HL-60/S4 treated with phorbol 12-myristate 13-acetate at 8.2 ng/mL for 4 days and 3 days (cell line): Measurements from ENCODE around the gene ZSCAN30.

Experiments
- in situ Hi-C: fragments of 300-500 bp; cut with MboI; formaldehyde crosslinking; loops from 2 replicates; pipeline ENCODE4 v1.15.0; 2022; ENCODE audit warnings: low sequenced_read_pairs

Gene ZSCAN30

GRCh38 chr18:35282353-35282752 is 7.7 kb downstream of the ZSCAN30 start:
- in situ Hi-C loops: no loop called here

- in situ Hi-C loops: no loop called here
Observed at GRCh38 chr18:35278969-35279368, 11.1 kb downstream of the ZSCAN30 start.

- in situ Hi-C loops: no loop called here
Observed at GRCh38 chr18:35278085-35278484, 11.9 kb downstream of the ZSCAN30 start.

DNA sequence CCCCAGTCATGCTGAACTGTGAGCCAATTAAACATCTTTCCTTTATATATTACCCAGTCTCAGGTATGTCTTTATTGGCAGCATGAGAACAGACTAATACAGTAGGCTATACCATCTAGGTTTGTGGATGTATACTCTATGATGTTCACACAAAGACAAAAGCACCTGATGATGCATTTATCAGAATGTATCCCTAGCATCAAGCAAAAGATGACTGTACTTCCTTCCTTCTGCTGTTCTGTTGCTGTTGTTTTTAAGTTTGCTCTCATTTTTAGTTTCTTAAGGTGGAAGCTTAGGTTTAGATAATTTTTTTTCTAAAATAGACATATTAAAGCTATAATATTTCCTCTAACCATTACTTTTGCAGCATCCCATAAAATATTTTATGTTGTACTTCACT is 12.4 kb downstream of the ZSCAN30 start:
- in situ Hi-C loops: no loop called here

- in situ Hi-C loops: no loop called here
Observed at GRCh38 chr18:35276267-35276666, 13.8 kb downstream of the ZSCAN30 start.

GRCh38 chr18:35271656-35272055 is 18.4 kb downstream of the ZSCAN30 start:
- in situ Hi-C loops: no loop called here

DNA sequence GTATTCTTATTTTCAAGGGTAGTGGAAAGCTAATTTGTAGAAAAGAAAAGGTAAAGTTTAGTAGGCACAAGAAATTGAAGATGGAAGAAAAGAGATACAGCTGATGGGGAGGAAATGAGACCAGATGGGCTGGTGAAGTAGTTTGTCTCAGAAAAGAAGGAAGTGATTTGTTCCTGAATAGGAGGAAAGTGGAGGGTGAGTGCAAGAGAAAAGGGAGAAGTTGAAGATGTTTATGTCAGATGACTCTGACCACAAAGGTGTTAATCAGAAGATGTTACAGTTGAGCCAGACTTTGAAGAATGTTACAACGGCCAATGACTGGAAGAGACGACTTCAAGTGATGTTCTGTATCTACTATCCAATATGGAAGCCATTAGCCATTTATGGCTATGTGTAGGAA is 21.2 kb downstream of the ZSCAN30 start:
- in situ Hi-C loops: no loop called here

DNA sequence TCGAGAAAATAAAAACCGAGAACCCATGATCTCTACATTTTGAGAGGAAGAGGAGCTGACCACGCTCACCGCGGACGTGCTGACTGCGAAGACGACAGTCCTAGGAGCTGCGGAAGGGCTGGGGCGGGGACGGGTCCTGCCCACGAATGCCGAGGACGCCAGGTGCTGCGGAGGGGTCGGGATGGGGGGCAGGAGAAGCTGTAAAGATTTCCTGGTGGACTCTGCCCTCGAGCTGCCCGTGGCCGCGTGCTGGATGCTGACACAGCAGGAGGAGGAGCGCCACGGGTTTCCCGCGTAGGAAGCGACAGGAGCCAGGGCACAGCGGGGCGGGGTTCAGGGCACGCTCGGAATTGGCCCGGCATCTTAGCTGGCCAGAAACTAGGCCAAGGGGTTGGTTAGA is 22.2 kb downstream of the ZSCAN30 start:
- in situ Hi-C loops: no loop called here

- in situ Hi-C loops: no loop called here
Observed at GRCh38 chr18:35267161-35267651, 22.8 kb downstream of the ZSCAN30 start.

- in situ Hi-C loops: no loop called here
Observed at GRCh38 chr18:35264409-35264808, 25.6 kb downstream of the ZSCAN30 start.

GRCh38 chr18:35256947-35257346 is 33.1 kb downstream of the ZSCAN30 start:
- in situ Hi-C loops: no loop called here

DNA sequence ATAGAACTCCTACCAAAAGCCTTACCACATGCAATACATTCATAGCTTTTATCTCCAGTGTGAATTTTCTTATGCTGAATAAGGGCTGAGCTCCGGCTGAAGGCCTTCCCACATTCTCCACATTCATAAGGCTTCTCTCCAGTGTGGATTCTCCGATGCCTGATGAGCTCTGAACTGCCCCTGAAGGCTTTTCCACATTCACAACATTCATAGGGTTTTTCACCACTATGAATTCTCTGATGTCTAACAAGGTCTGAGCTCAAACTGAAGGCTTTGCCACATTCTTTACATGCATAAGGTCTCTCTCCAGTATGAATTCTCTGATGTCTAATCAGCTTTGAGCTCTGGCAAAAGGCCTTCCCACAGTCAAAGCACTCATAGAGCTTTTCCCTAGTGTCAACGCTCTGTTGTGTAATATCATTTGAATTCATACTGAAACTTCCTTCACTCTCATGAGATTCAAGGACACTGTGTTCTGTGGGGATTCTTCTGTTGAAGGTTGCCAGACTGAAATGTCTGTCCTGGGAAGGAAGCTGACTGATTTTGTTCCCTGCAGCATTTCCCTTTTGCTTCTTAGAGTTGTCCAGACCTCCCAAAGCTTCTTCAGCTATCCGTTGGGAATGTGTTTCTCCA is 36.3 kb downstream of the ZSCAN30 start:
- in situ Hi-C loops: no loop called here

GRCh38 chr18:35252466-35252865 is 37.6 kb downstream of the ZSCAN30 start:
- in situ Hi-C loops: no loop called here

- in situ Hi-C loops: no loop called here
Observed at GRCh38 chr18:35248429-35248828, 41.6 kb downstream of the ZSCAN30 start.

- in situ Hi-C loops: no loop called here
Observed at GRCh38 chr18:35247412-35248249, 42.4 kb downstream of the ZSCAN30 start.

- in situ Hi-C loops: no loop called here
Observed at GRCh38 chr18:35246831-35247230, 43.2 kb downstream of the ZSCAN30 start.

- in situ Hi-C loops: no loop called here
Observed at GRCh38 chr18:35245719-35246317, 44.2 kb downstream of the ZSCAN30 start.

GRCh38 chr18:35244671-35245070 is 45.4 kb downstream of the ZSCAN30 start:
- in situ Hi-C loops: no loop called here

DNA sequence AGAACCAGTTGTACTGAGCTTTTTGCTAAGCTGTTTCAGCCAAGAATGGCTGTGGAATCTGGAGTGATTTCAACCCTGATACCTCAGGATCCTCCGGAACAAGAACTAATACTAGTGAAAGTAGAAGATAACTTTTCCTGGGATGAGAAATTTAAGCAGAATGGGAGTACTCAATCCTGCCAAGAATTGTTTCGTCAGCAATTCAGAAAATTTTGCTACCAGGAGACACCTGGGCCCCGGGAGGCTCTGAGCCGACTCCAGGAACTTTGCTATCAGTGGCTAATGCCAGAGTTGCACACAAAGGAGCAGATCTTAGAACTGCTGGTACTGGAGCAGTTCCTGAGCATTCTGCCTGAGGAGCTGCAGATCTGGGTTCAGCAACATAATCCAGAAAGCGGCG is 47.6 kb downstream of the ZSCAN30 start:
- in situ Hi-C loops: no loop called here

DNA sequence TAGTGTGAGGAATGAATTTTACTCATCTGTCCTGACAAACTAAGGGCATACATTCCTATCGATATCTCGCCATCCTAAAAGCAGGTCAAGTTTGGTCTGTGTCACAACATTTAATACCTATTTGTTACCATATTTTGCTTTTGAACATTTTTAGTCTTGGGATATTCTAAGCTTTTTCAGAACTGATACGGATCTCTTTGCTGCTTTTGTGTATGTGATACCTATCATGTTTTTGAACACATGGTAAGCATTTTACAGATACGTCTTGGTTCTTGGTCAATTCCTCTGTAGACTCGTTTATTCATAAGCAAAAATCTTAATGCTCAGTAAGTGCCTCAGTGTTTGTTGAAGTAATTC is 48.6 kb downstream of the ZSCAN30 start:
- in situ Hi-C loops: no loop called here

GRCh38 chr18:35240664-35241447 is 49.2 kb downstream of the ZSCAN30 start, which contains the start of gene ZNF397:
TSS of gene ZNF397 (plus strand) at chr18:35241034. CDS start at chr18:35242471, 1,437 bp downstream.
- in situ Hi-C loops: no loop called here
